Sigmoid colon (tissue), 7 donors: ENCODE measurements around the gene PABPN1. TPM values are rescaled to one million over a fixed set of nuclear protein-coding genes. Genes with fewer than 3 reads are reported as not detected.

Experiments used
- DNase-seq: peaks from one replicate; pipeline ENCODE4 v3.0.0-alpha.2; 2019
- H3K27ac ChIP-seq, 4 donors: fragments of 200-600 bp; sonication (generic); one replicate each; pipeline ENCODE4 v1.5.1; 2016 to 2019; ENCODE audit warnings: mild to moderate bottlenecking in 1 of 4
- H3K27me3 ChIP-seq, 3 donors: fragments of 200-600 bp; sonication (generic); one replicate each; pipeline ENCODE4 v1.5.1; 2019; ENCODE audit warnings: mild to moderate bottlenecking in 1 of 3
- H3K36me3 ChIP-seq, 4 donors: fragments of 200-600 bp; sonication (generic); one replicate each; pipeline ENCODE4 v1.5.1; 2016 to 2019
- H3K4me1 ChIP-seq, 4 donors: fragments of 200-600 bp; sonication (generic); one replicate each; pipeline ENCODE4 v1.5.1; 2017 to 2019
- H3K4me3 ChIP-seq, 4 donors: fragments of 200-600 bp; sonication (generic); one replicate each; pipeline ENCODE4 v1.5.1; 2017 to 2019; ENCODE audit warnings: mild to moderate bottlenecking in 2 of 4, moderate library complexity in 1 of 4
- H3K9me3 ChIP-seq, 4 donors: fragments of 200-600 bp in 3 of 4; sonication (generic) in 3 of 4; one replicate each; pipeline versions ENCODE4 v1.5.1 to v1.6.1; 2013 to 2019
- EP300 ChIP-seq, 4 donors: sonication (generic); formaldehyde crosslinking; IDR thresholded peaks; one replicate each; pipeline ENCODE4 v1.6.1; 2017; ENCODE audit warnings: antibody characterized with exemption in 4 of 4
- POLR2A ChIP-seq, 2 donors: fragments of 450-650 bp; IDR thresholded peaks; one replicate each; pipeline ENCODE4 v1.6.1; 2016; ENCODE audit warnings: antibody characterized with exemption in 2 of 2, mild to moderate bottlenecking in 2 of 2, moderate library complexity in 2 of 2
- POLR2AphosphoS5 ChIP-seq, 4 donors: sonication (generic); formaldehyde crosslinking; IDR thresholded peaks; one replicate each; pipeline ENCODE4 v1.6.1; 2017; ENCODE audit warnings: antibody characterized with exemption in 4 of 4
- WGBS, 2 donors: extraction: QIAGEN DNeasy Blood & Tissue Kit; methylation state at CpG; one replicate each; pipeline ENCODE4 v1.1.7; 2013; 5-methylcytosine and 5-hydroxymethylcytosine counted together
- intact Hi-C: fragments of 100-400 bp; cut with DNase I; formaldehyde crosslinking; loops from one replicate; pipeline ENCODE4 v1.15.1; 2023
- polyA plus RNA-seq, 3 donors: library from polyadenylated mRNA; stranded (reverse); fragments of 200-250 nt; gene quantifications; one replicate each; pipeline ENCODE4 v1.2.3, GENCODE V29; 2013
- total RNA-seq, 4 donors: library from RNA; depleted of rRNA; stranded (reverse); fragments of >200 nt; gene quantifications; one replicate each; pipeline ENCODE4 v1.1.0, GENCODE V29; 2016
- TF ChIP-seq, protein P1 (sequence below), 4 experiments: fragments of 450-650 bp in 3 of 4; fragments of 200-600 bp in 1 of 4; IDR thresholded peaks; one replicate each; pipeline ENCODE4 v1.5.1; 2016 to 2019; ENCODE audit warnings: antibody characterized with exemption in 4 of 4, mild to moderate bottlenecking in 3 of 4, moderate library complexity in 2 of 4
- donor health status: healthy with polysubstance abuse.
- donor health status: Bipolar disorder and iron deficiency.
- donor health status: healthy.

Gene PABPN1
- total and polyA plus RNA-seq, 7 donors, result 38.3 to 137 (median 69.1) TPM

DNA sequence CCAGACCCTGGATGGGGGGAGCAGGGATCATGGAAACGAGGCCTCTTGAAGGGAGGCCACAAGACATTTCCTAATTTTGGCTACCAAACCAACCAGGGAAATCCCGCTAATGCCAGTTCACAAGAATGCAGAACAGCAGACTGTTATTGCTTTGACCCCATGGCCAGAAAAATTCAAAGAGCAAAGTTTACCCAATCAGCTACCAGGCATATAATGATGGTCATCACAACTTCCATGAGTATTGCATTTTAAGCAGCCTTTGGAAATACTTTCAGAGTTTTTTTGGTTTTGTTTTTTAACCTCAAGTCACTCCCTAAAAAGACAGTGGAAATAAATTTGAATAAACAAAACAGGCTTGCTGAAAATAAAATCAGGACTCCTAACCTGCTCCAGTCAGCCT lies 51.3 kb downstream of the PABPN1 start, which contains the start of gene IL25:
Gene IL25 (plus strand): TSS at position 301 of the 400 bp plus-strand sequence.
- no peak within 1 kb of the TSS for H3K4me3 ChIP-seq
- no peak within 1 kb of the TSS for H3K27ac ChIP-seq
- H3K36me3 ChIP-seq, result no peaks in the 10 kb centered on the region
- no peak for TF ChIP-seq POLR2AphosphoS5 (IDR thresholded peaks at IDR 0.05)
- TF ChIP-seq, protein P1, sequence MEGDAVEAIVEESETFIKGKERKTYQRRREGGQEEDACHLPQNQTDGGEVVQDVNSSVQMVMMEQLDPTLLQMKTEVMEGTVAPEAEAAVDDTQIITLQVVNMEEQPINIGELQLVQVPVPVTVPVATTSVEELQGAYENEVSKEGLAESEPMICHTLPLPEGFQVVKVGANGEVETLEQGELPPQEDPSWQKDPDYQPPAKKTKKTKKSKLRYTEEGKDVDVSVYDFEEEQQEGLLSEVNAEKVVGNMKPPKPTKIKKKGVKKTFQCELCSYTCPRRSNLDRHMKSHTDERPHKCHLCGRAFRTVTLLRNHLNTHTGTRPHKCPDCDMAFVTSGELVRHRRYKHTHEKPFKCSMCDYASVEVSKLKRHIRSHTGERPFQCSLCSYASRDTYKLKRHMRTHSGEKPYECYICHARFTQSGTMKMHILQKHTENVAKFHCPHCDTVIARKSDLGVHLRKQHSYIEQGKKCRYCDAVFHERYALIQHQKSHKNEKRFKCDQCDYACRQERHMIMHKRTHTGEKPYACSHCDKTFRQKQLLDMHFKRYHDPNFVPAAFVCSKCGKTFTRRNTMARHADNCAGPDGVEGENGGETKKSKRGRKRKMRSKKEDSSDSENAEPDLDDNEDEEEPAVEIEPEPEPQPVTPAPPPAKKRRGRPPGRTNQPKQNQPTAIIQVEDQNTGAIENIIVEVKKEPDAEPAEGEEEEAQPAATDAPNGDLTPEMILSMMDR (IDR thresholded peaks at IDR 0.05), result no peak
- no peak for TF ChIP-seq POLR2A (IDR thresholded peaks at IDR 0.05)
- TF ChIP-seq EP300 (IDR thresholded peaks at IDR 0.05), result no peak
- no peak for DNase-seq
- 66 to 81% methylated on average over 2 of the region's 2 CpGs for WGBS, 2 donors
- H3K9me3 ChIP-seq, result no peaks in the 10 kb centered on the region
- intact Hi-C loops, result no loop called here
- no peaks in the 10 kb centered on the region for H3K27me3 ChIP-seq
- no peaks in the 10 kb centered on the region for H3K4me1 ChIP-seq

DNA sequence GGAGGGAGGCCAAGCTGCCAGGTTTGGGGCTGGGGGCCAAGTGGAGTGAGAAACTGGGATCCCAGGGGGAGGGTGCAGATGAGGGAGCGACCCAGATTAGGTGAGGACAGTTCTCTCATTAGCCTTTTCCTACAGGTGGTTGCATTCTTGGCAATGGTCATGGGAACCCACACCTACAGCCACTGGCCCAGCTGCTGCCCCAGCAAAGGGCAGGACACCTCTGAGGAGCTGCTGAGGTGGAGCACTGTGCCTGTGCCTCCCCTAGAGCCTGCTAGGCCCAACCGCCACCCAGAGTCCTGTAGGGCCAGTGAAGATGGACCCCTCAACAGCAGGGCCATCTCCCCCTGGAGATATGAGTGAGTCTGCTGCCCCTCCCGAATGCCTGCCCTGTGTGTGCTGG lies 51.8 kb downstream of the PABPN1 start:
- no peak for DNase-seq
- Histone ChIP-seq H3K27ac (no peak overlapping the region), H3K27me3 (no peaks in the 10 kb centered on the region), H3K36me3 (no peaks in the 10 kb centered on the region), H3K9me3 (no peaks in the 10 kb centered on the region), H3K4me1 (no peaks in the 10 kb centered on the region), H3K4me3 (no peak overlapping the region)
- 89% methylated on average over 3 of the region's 3 CpGs for WGBS, 2 donors
- no peak for TF ChIP-seq POLR2A (IDR thresholded peaks at IDR 0.05)
- TF ChIP-seq EP300 (IDR thresholded peaks at IDR 0.05), result no peak
- TF ChIP-seq, protein P1 (IDR thresholded peaks at IDR 0.05), result no peak
- no peak for TF ChIP-seq POLR2AphosphoS5 (IDR thresholded peaks at IDR 0.05)
- intact Hi-C loops, result no loop called here

Other genes with a start within 250 kb of the PABPN1 start
- 100 to 1,000 TPM in 1 of 4 donors, 10 to 100 TPM in 3; 79.9 to 129 (median 93.9) TPM for gene ACIN1, start 226.3 kb upstream of the PABPN1 start, total RNA-seq
- gene ACIN1, start 226.3 kb upstream of the PABPN1 start, polyA plus RNA-seq, result 100 to 1,000 TPM in 1 of 3 donors, 10 to 100 TPM in 2; 37.8 to 114 (median 40.9) TPM
- gene C14orf119, start 226.0 kb upstream of the PABPN1 start, total RNA-seq, result 10 to 100 TPM; 22.4 to 38.9 (median 30.1) TPM
- gene C14orf119, start 226.0 kb upstream of the PABPN1 start, polyA plus RNA-seq, result 10 to 100 TPM; 49.2 to 94.3 (median 50.0) TPM
- gene CIROP, start 216.5 kb upstream of the PABPN1 start, total RNA-seq, result under 1 TPM in 1 of 4 donors, not detected in 3; 0.27 TPM
- gene CIROP, start 216.5 kb upstream of the PABPN1 start, polyA plus RNA-seq, result not detected
- under 1 TPM in 1 of 4 donors, not detected in 3; 0.68 TPM for gene CEBPE, start 202.2 kb upstream of the PABPN1 start, total RNA-seq
- gene CEBPE, start 202.2 kb upstream of the PABPN1 start, polyA plus RNA-seq, result under 1 TPM in 1 of 3 donors, not detected in 2; 0.28 TPM
- gene SLC7A8, start 137.8 kb upstream of the PABPN1 start, total RNA-seq, result 10 to 100 TPM in 3 of 4 donors, 1 to 10 TPM in 1; 9.9 to 19.7 (median 14.1) TPM
- gene SLC7A8, start 137.8 kb upstream of the PABPN1 start, polyA plus RNA-seq, result 10 to 100 TPM in 2 of 3 donors, 1 to 10 TPM in 1; 5.5 to 24.7 (median 13.2) TPM
- not detected for gene RNF212B, start 83.5 kb upstream of the PABPN1 start, total RNA-seq
- not detected for gene RNF212B, start 83.5 kb upstream of the PABPN1 start, polyA plus RNA-seq
- gene HOMEZ, start 35.3 kb upstream of the PABPN1 start, total RNA-seq, result 10 to 100 TPM in 1 of 4 donors, 1 to 10 TPM in 3; 5.4 to 10.5 (median 6.1) TPM
- gene HOMEZ, start 35.3 kb upstream of the PABPN1 start, polyA plus RNA-seq, result 10 to 100 TPM in 1 of 3 donors, 1 to 10 TPM in 2; 6.0 to 12.0 (median 6.5) TPM
- gene PPP1R3E, start 18.6 kb upstream of the PABPN1 start, total RNA-seq, result 10 to 100 TPM in 1 of 4 donors, 1 to 10 TPM in 3; 4.5 to 10.7 (median 8.9) TPM
- gene PPP1R3E, start 18.6 kb upstream of the PABPN1 start, polyA plus RNA-seq, result 10 to 100 TPM in 1 of 3 donors, 1 to 10 TPM in 2; 2.5 to 12.9 (median 3.6) TPM
- 100 to 1,000 TPM in 2 of 4 donors, 10 to 100 TPM in 2; 75.9 to 118 (median 101) TPM for gene BCL2L2, start 14.6 kb upstream of the PABPN1 start, total RNA-seq
- 10 to 100 TPM; 57.0 to 63.3 (median 61.9) TPM for gene BCL2L2, start 14.6 kb upstream of the PABPN1 start, polyA plus RNA-seq
- gene SLC22A17, start 31.4 kb downstream of the PABPN1 start, total RNA-seq, result 10 to 100 TPM; 18.1 to 38.8 (median 26.3) TPM
- gene SLC22A17, start 31.4 kb downstream of the PABPN1 start, polyA plus RNA-seq, result 10 to 100 TPM in 1 of 3 donors, under 1 TPM in 2; 0.60 to 10.6 (median 0.92) TPM
- 10 to 100 TPM in 3 of 4 donors, 1 to 10 TPM in 1; 10.0 to 19.9 (median 11.5) TPM for gene EFS, start 43.7 kb downstream of the PABPN1 start, total RNA-seq
- 1 to 10 TPM in 2 of 3 donors, under 1 TPM in 1; 0.46 to 3.0 (median 2.9) TPM for gene EFS, start 43.7 kb downstream of the PABPN1 start, polyA plus RNA-seq
- not detected for gene IL25, start 51.4 kb downstream of the PABPN1 start, total RNA-seq
- not detected for gene IL25, start 51.4 kb downstream of the PABPN1 start, polyA plus RNA-seq
- gene CMTM5, start 55.6 kb downstream of the PABPN1 start, total RNA-seq, result 1 to 10 TPM; 1.8 to 4.6 (median 3.8) TPM
- 1 to 10 TPM in 1 of 3 donors, not detected in 2; 1.2 TPM for gene CMTM5, start 55.6 kb downstream of the PABPN1 start, polyA plus RNA-seq
- not detected for gene MYH6, start 86.8 kb downstream of the PABPN1 start, total RNA-seq
- gene MYH6, start 86.8 kb downstream of the PABPN1 start, polyA plus RNA-seq, result 1 to 10 TPM; 1.5 to 4.9 (median 3.0) TPM
- under 1 TPM in 2 of 4 donors, not detected in 2; under 0.01 to 0.14 TPM for gene MYH7, start 114.2 kb downstream of the PABPN1 start, total RNA-seq
- 10 to 100 TPM in 1 of 3 donors, 1 to 10 TPM in 1, under 1 TPM in 1; 0.28 to 11.6 (median 3.6) TPM for gene MYH7, start 114.2 kb downstream of the PABPN1 start, polyA plus RNA-seq
- gene NGDN, start 148.2 kb downstream of the PABPN1 start, total RNA-seq, result 10 to 100 TPM; 23.3 to 46.2 (median 42.7) TPM
- gene NGDN, start 148.2 kb downstream of the PABPN1 start, polyA plus RNA-seq, result 10 to 100 TPM; 28.2 to 39.6 (median 28.7) TPM
- 1 to 10 TPM in 2 of 4 donors, under 1 TPM in 2; 0.33 to 1.9 (median 0.98) TPM for gene ZFHX2, start 230.3 kb downstream of the PABPN1 start, total RNA-seq
- under 1 TPM in 2 of 3 donors, not detected in 1; under 0.01 to 0.57 TPM for gene ZFHX2, start 230.3 kb downstream of the PABPN1 start, polyA plus RNA-seq
- gene THTPA, start 234.8 kb downstream of the PABPN1 start, total RNA-seq, result 10 to 100 TPM in 3 of 4 donors, 1 to 10 TPM in 1; 8.9 to 30.6 (median 19.4) TPM
- 10 to 100 TPM; 19.2 to 35.4 (median 22.0) TPM for gene THTPA, start 234.8 kb downstream of the PABPN1 start, polyA plus RNA-seq
- gene AP1G2, start 246.3 kb downstream of the PABPN1 start, total RNA-seq, result 10 to 100 TPM; 16.4 to 37.1 (median 26.3) TPM
- 100 to 1,000 TPM in 1 of 3 donors, 10 to 100 TPM in 2; 33.0 to 124 (median 41.6) TPM for gene AP1G2, start 246.3 kb downstream of the PABPN1 start, polyA plus RNA-seq